Mesendoderm (in vitro differentiated cells): ENCODE measurements around the gene IRX3.
"Not testable (repeated sequence)": the region's sequence is repeated elsewhere in the genome, so short reads cannot be mapped to it uniquely, and the experiment has no call there.

Experiments used
- DNase-seq: peaks from one replicate; pipeline ENCODE4 v3.0.0; 2013
- H2AK5ac ChIP-seq: 2 replicates; pipeline ENCODE4 v1.6.1; 2013; ENCODE audit warnings: low read length, inconsistent platforms
- H2BK120ac ChIP-seq: 2 replicates; pipeline ENCODE4 v1.6.1; 2013; ENCODE audit warnings: low read depth, mild to moderate bottlenecking, low read length, moderate library complexity, mixed read lengths
- H2BK15ac ChIP-seq: replicated peaks from 2 replicates; pipeline ENCODE4 v1.6.1; 2013; ENCODE audit warnings: low read depth, mild to moderate bottlenecking, moderate library complexity
- H2BK5ac ChIP-seq: 2 replicates; pipeline ENCODE4 v1.6.1; 2013; ENCODE audit warnings: low read length, inconsistent platforms
- H3K18ac ChIP-seq: 2 replicates; pipeline ENCODE4 v1.6.1; 2013; ENCODE audit warnings: mild to moderate bottlenecking, low read length, mixed read lengths
- H3K23ac ChIP-seq: one replicate; pipeline ENCODE4 v1.6.1; 2013; ENCODE audit warnings: low read length
- H3K27ac ChIP-seq: 2 replicates; pipeline ENCODE4 v1.5.1; 2013; ENCODE audit warnings: low read depth, mild to moderate bottlenecking, inconsistent platforms, low read length, moderate library complexity
- H3K27me3 ChIP-seq: 2 replicates; pipeline ENCODE4 v1.6.1; 2013; ENCODE audit warnings: low read length, control low read depth, mild to moderate bottlenecking, inconsistent platforms; ENCODE audit not compliant: insufficient read depth, poor library complexity
- H3K36me3 ChIP-seq: 2 replicates; pipeline ENCODE4 v1.6.1; 2013; ENCODE audit warnings: low read length, inconsistent platforms; ENCODE audit not compliant: control insufficient read depth, insufficient read depth
- H3K4ac ChIP-seq: one replicate; pipeline ENCODE4 v1.6.1; 2013; ENCODE audit warnings: low read depth, mild to moderate bottlenecking, low read length, moderate library complexity
- H3K4me1 ChIP-seq: 2 replicates; pipeline ENCODE4 v1.6.1; 2013; ENCODE audit warnings: low read depth, low read length, inconsistent platforms; ENCODE audit not compliant: control insufficient read depth
- H3K4me2 ChIP-seq: 2 replicates; pipeline ENCODE4 v1.6.1; 2013; ENCODE audit warnings: low read length
- H3K4me3 ChIP-seq: 2 replicates; pipeline ENCODE4 v1.5.1; 2013; ENCODE audit warnings: mild to moderate bottlenecking, low read length
- H3K56ac ChIP-seq: one replicate; pipeline ENCODE4 v1.6.1; 2013; ENCODE audit warnings: low read length
- H3K79me1 ChIP-seq: 2 replicates; pipeline ENCODE4 v1.6.1; 2013; ENCODE audit warnings: low read length, inconsistent platforms
- H3K79me2 ChIP-seq: 2 replicates; pipeline ENCODE4 v1.6.1; 2013; ENCODE audit warnings: mild to moderate bottlenecking, low read length; ENCODE audit not compliant: control insufficient read depth, insufficient read depth
- H3K9ac ChIP-seq: 2 replicates; pipeline ENCODE4 v1.6.1; 2013; ENCODE audit warnings: low read length, inconsistent platforms
- H4K5ac ChIP-seq: one replicate; pipeline ENCODE4 v1.6.1; 2013; ENCODE audit warnings: low read length
- H4K8ac ChIP-seq: one replicate; pipeline ENCODE4 v1.6.1; 2013; ENCODE audit warnings: low read depth, mild to moderate bottlenecking, control low read depth, low read length, moderate library complexity
- WGBS: extraction: QIAGEN DNeasy Blood & Tissue Kit; methylation state at CpG from one replicate; pipeline ENCODE4 v1.1.7; 2013; ENCODE audit warnings: low lambda C conversion rate, missing lambda C conversion rate; ENCODE audit not compliant: insufficient coverage; ENCODE audit errors: extremely low coverage; 5-methylcytosine and 5-hydroxymethylcytosine counted together

Gene IRX3

DNA sequence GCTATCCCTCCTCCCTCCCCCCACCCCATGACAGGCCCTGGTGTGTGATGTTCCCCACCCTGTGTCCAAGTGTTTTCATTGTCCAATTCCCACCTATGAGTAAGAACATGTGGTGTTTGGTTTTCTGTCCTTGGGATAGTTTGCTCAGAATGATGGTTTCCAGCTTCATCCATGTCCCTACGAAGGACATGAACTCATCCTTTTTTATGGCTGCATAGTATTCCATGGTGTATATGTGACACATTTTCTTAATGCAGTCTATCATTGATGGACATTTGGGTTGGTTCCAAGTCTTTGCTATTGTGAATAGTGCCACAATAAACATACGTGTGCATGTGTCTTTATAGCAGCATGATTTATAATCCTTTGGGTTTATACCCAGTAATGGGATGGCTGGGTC, 38.9 kb downstream of the IRX3 start:
- not testable (repeated sequence) for H3K9ac ChIP-seq, H2AK5ac ChIP-seq, H3K23ac ChIP-seq, H4K8ac ChIP-seq, H3K27ac ChIP-seq, H2BK15ac ChIP-seq, H3K18ac ChIP-seq, H4K5ac ChIP-seq, H3K4me1 ChIP-seq, H2BK120ac ChIP-seq, DNase-seq, H3K4me3 ChIP-seq, H3K4me2 ChIP-seq, H3K4ac ChIP-seq, H3K79me2 ChIP-seq, H3K56ac ChIP-seq, H3K27me3 ChIP-seq, H3K36me3 ChIP-seq, H3K79me1 ChIP-seq, H2BK5ac ChIP-seq
- no CpG with 5 or more reads among the region's 2 CpGs for WGBS

DNA sequence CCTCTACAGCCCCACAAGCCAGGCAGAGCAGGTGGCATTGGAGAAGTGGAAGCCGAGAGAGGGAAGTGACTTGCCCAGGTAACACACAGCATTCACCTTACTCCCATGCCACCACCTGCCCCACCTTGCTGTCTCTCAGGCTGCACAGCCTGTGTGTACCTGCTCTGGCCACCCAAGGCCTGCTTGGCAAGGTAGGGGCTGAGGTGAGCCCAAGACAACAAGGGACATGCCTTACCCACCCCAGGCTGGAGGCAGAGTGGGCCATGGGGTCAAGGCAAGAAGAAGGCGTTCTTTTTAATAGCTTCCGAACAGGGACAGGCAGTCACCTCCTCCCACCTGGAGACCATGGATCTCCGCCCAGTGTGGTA, 40.1 kb downstream of the IRX3 start:
- Histone ChIP-seq H3K56ac (no peak overlapping the region), H3K4me3 (no peak overlapping the region), H3K4me2 (no peak overlapping the region), H3K4me1 (no peaks in the 10 kb centered on the region), H3K79me2 (no peaks in the 10 kb centered on the region), H3K36me3 (no peaks in the 10 kb centered on the region), H3K9ac (no peak overlapping the region), H4K8ac (no peak overlapping the region), H3K23ac (no peak overlapping the region), H3K27ac (no peak overlapping the region), H2BK5ac (no peak overlapping the region), H4K5ac (no peak overlapping the region), H2AK5ac (no peak overlapping the region), H2BK15ac (no peak overlapping the region), H2BK120ac (no peak overlapping the region), H3K27me3 (no peaks in the 10 kb centered on the region), H3K4ac (no peak overlapping the region), H3K18ac (no peak overlapping the region), H3K79me1 (no peaks in the 10 kb centered on the region)
- DNase-seq = no peak
- no CpG with 5 or more reads among the region's 4 CpGs for WGBS

GRCh38 chr16:54245788-54246453, 40.7 kb downstream of the IRX3 start:
- H2AK5ac ChIP-seq = no peak overlapping the region
- H3K79me1 ChIP-seq = no peaks in the 10 kb centered on the region
- no peak overlapping the region for H3K23ac ChIP-seq
- no peak overlapping the region for H3K4me3 ChIP-seq
- no peak overlapping the region for H4K8ac ChIP-seq
- no peaks in the 10 kb centered on the region for H3K27me3 ChIP-seq
- H3K9ac ChIP-seq = no peak overlapping the region
- H3K4me1 ChIP-seq = no peaks in the 10 kb centered on the region
- no peak overlapping the region for H2BK15ac ChIP-seq
- no peak overlapping the region for H3K4me2 ChIP-seq
- H2BK5ac ChIP-seq = no peak overlapping the region
- DNase-seq = no peak
- no peak overlapping the region for H4K5ac ChIP-seq
- H3K4ac ChIP-seq = no peak overlapping the region
- no peaks in the 10 kb centered on the region for H3K79me2 ChIP-seq
- no peak overlapping the region for H3K27ac ChIP-seq
- H3K56ac ChIP-seq = no peak overlapping the region
- H3K18ac ChIP-seq = no peak overlapping the region
- 100% methylated on average over 1 of the region's 4 CpGs for WGBS
- no peaks in the 10 kb centered on the region for H3K36me3 ChIP-seq
- no peak overlapping the region for H2BK120ac ChIP-seq

GRCh38 chr16:54244061-54244886, 42.3 kb downstream of the IRX3 start:
- no peak overlapping the region for H2BK15ac ChIP-seq
- H3K18ac ChIP-seq = no peak overlapping the region
- H2BK5ac ChIP-seq = no peak overlapping the region
- H3K9ac ChIP-seq = no peak overlapping the region
- H3K4me3 ChIP-seq = no peak overlapping the region
- no peaks in the 10 kb centered on the region for H3K79me1 ChIP-seq
- no peak overlapping the region for H3K23ac ChIP-seq
- H3K4me1 ChIP-seq = no peaks in the 10 kb centered on the region
- peak; percentile 48 for DNase-seq
- no peak overlapping the region for H2BK120ac ChIP-seq
- no peak overlapping the region for H3K56ac ChIP-seq
- H3K27ac ChIP-seq = no peak overlapping the region
- no CpG with 5 or more reads among the region's 11 CpGs for WGBS
- no peak overlapping the region for H3K4me2 ChIP-seq
- H4K8ac ChIP-seq = no peak overlapping the region
- no peaks in the 10 kb centered on the region for H3K79me2 ChIP-seq
- H2AK5ac ChIP-seq = no peak overlapping the region
- no peaks in the 10 kb centered on the region for H3K27me3 ChIP-seq
- no peak overlapping the region for H3K4ac ChIP-seq
- H3K36me3 ChIP-seq = no peaks in the 10 kb centered on the region
- H4K5ac ChIP-seq = no peak overlapping the region

DNA sequence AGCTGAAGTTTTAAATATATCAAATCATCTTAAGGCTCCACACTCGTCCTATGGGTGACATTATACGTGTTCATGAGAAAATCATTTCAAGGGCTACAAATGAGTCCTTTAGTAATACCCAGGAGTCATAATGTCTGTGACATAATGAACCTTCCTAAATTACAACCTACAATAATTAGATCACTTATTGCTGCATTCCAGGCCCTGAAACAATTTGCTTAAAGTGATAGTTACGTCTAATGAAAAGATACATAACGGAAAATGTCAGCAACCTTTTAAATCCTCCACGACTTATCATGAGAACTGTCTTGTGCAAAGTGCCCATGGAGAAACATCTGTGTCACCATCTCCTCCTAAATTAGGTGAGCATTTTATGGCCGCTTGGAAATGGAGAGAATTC, 43.4 kb downstream of the IRX3 start:
- H3K27ac ChIP-seq = no peak overlapping the region
- no peaks in the 10 kb centered on the region for H3K79me1 ChIP-seq
- no peaks in the 10 kb centered on the region for H3K79me2 ChIP-seq
- no peak overlapping the region for H2BK120ac ChIP-seq
- DNase-seq = no peak
- no peak overlapping the region for H3K9ac ChIP-seq
- H3K4me1 ChIP-seq = no peaks in the 10 kb centered on the region
- no peak overlapping the region for H2BK15ac ChIP-seq
- H3K4ac ChIP-seq = no peak overlapping the region
- no peak overlapping the region for H3K18ac ChIP-seq
- no peak overlapping the region for H3K56ac ChIP-seq
- H3K36me3 ChIP-seq = no peaks in the 10 kb centered on the region
- no peak overlapping the region for H3K4me3 ChIP-seq
- no CpG with 5 or more reads among the region's 6 CpGs for WGBS
- H3K23ac ChIP-seq = no peak overlapping the region
- H3K27me3 ChIP-seq = no peaks in the 10 kb centered on the region
- H2AK5ac ChIP-seq = no peak overlapping the region
- no peak overlapping the region for H4K5ac ChIP-seq
- no peak overlapping the region for H3K4me2 ChIP-seq
- H4K8ac ChIP-seq = no peak overlapping the region
- H2BK5ac ChIP-seq = no peak overlapping the region
